GM19372 (cell line): Measurements from ENCODE around the gene TARBP2.
"Not testable (repeated sequence)": the region's sequence is repeated elsewhere in the genome, so short reads cannot be mapped to it uniquely, and the experiment has no call there.

Source experiments
- ATAC-seq: cut with Tn5 transposase; IDR thresholded peaks from one replicate; pipeline ENCODE4 v1.9.1; 2021; ENCODE audit warnings: mild to moderate bottlenecking, low read depth, moderate library complexity; ENCODE audit not compliant: unreplicated experiment

The TARBP2 gene

DNA sequence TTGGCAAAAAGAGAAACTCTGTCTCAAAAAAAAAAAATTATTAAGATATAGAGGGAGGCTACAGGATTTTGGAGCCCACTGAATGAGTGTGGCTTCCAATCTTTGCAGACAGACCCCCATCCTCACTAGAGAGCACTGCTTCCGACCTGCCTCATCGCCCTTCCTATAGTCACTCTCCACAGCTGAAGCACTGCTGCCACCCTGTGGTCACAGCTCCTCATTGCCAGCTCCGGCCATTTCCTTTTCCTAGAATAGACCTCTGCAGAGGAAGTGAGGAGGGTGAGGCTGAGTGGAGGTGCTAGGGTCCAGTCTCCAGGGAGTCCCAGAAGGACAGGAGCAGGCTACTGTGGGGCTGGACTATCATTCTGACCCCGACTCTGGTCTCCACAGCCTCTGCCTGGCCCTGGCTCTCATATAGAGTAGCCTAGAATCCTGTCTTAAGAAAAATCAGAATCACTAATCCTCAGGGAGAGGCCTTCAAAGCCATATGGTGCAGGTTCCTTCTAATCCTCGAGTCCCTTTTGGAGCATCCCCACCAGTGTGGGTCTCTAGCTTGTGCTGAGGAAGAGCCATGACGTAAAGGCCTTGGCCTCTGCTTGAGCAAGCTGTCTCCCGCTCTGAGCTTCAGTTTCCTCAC is 7.6 kb downstream of the TARBP2 start:
- peak; percentile 96 for ATAC-seq

DNA sequence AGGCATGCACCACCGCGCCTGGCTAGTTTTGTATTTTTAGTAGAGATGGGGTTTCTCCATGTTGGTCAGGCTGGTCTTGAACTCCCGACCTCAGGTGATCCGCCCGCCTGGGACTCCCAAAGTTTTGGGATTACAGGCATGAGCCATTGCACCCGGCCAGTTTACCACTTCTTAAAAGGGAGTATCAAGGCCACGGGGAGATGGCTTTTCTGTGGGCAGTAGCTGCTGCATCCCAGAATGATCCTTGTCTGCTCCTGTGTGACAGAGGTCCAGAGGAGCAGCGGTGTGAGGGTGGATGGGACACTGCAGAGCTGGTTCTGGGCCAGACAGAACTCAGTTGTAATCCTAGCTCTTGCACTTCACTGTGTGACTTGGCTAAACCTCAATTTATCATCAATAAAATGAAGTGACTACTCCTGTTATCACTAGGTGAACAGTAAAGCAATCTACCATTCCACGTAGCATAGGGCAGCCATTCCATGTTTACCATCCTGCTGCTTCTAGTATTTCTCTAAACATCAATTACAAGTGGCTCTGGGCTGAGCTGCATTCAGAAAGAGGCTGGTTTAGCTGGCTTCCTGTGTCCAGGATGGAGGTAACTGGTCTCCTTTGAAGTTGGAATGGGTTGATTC is 9.2 kb downstream of the TARBP2 start:
- no peak for ATAC-seq

DNA sequence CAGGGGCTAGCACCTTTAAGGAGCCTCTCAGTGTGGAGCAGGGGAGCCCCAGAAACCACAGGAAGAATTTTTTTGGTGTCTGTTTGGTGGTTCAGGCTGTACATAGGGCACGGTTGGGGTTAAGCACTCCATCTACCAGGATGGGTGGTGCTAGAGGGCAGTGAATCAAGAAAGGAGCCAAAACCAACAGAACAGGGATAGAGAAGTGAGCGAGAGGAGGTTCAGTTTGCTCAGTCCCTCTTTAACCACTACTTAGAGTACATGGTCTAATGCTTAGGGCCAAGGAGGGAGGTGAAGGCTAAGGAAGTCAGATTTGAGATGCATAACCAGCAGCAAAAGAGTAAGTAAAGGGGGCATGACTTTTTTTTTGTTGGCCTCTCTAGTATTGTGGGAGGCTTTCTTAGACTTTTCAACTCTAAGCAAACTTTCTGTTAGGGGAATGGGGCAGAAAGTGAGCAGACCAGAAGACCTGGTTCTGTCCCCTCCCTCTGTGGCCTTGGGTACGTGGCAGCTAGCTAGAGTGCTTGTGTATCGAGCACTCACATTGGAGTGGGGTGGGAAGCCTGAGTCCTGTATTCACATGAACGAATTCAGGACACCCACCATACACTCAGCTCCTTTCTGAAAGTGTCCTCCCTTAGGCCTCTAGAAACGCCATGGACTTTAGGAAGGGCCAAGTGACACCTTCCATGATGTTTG is 12.8 kb downstream of the TARBP2 start:
- ATAC-seq, result no peak

DNA sequence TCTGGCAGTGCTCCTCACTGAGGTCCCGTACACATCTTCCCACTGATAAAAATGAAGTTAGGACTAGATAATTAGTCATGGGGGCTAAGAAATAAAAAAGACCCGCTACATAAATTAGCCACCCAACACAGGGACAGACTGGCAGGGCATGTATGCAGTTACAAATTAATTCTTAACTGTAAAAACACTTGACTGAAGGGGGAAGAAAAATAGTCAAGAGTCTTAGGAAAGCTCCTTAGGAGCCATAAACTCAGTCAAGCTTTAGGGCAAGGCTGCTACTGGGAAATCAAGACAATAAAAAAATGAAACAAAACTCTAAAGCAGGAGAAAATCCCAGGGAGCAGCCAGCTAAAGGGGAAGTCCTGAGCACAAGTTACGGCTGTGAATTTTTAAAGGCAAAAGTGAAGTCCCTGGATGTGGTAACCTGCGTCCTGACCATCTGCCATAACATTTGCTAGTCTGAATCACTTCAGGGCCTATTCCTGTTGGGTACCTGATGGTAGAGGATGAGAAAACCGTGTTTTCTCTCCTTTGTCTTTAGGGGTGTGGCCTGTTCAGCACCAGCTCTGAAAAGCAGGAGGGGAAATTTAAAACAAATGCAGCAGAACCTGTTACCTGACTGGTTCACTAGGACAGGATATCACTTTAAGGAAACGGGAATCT is 13.7 kb downstream of the TARBP2 start:
- no peak for ATAC-seq

DNA sequence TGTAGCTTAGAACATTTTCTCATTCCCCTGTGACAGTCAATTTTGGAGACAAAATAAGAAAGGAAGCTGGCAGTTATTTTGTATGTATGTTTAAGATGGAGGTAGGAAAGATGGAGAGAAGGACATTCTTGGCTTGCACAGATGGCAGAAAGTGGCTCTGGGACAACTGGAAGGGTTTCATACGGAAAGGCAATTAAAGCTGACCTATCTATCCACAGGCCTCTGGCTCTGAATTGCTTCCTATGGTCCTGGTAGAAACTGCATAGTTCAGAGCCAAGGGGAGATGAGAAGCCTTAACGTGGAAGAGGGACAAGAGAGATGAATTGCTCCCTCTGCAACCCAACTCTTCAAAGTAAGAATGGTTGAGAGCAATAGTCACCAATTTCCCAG is 14.2 kb downstream of the TARBP2 start:
- no peak for ATAC-seq

DNA sequence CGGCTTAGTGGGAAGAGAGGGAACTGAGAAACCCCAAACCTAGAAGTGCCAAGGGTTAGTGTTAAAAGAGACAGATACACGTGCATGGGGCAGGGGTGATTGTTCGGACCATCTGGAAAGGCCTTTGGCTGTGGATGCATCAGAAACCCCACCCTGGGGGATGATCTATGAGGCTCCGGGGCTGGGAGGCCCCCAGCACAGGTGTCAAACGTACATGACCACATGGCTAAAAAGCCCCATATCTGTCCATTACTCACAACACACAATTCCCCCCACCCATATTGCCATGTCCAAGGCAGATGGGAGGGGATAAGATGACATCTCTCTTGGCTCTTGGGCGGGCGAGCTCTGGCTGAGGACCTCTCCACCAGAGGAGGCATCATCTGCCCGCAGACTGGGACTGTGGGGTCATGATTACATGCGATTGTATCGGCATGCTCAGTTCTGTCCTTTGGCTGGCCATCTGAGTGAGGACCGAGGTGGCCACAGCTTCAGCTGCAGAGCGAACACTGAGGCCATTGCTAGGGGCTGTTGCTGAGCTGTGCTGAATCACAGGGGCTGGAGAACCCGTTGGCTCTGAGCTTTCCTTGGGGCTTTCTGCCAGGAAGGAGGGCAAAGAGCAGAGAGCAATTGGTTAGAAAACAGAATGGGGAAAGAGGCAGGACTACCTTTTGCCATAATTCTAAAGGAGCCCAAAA is 15.8 kb downstream of the TARBP2 start:
- no peak for ATAC-seq

DNA sequence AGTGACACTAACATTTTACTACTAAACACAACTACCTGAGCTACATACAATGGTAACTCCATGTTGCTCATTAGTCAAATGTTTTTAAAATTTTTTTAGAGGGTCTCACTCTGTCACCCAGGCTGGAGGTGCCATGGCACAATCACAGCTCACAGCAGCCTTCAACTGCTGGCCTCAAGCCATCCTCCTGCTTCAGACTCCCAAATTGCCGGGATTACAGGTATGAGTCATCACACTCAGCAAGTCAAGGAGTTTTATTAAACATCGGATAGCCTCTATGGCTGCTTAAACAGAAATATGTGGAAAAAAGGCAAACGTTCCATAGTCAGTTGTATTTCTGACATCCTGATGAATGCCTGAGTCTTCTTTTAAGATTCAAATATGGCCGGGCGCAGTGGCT is 17.3 kb downstream of the TARBP2 start:
- ATAC-seq, result no peak

DNA sequence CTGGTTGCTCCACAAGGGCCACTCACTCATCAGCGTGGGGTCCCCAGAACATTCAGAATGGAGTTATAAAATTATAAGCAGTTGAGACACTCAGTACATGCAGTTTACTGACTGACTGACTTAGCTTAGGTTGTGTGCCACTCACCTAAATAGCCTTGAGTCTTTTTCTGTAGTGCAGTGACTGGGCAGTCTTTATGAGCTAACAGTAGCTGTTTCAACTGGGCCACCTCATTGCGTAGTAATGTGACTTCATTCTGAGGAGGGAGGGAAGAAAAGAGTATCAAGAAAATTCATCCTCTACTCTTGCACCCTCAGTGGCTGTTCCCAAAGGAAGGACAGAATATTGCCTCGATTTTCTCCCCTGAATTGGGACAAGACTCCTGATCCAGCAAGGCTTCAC is 22.0 kb downstream of the TARBP2 start:
- no peak for ATAC-seq

DNA sequence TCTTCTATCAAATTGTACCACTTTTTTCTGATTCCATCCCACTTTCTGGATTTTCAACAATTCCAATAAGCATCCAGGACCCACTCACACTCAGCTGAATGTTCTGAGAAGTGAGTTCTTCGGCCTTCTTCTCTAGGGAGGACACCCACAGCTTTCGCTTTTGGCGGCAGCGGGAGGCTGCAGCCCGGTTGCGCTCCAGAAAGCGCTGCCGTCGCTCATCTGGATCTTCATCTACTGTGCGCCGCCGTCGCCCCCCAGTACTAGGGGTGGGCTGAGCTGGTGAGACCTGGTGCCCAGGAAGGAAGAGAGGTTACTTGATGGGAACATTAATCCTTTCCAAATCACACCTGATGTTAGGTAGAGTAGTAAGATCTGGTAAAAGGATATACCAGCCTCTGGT is 23.4 kb downstream of the TARBP2 start:
- ATAC-seq, result no peak

DNA sequence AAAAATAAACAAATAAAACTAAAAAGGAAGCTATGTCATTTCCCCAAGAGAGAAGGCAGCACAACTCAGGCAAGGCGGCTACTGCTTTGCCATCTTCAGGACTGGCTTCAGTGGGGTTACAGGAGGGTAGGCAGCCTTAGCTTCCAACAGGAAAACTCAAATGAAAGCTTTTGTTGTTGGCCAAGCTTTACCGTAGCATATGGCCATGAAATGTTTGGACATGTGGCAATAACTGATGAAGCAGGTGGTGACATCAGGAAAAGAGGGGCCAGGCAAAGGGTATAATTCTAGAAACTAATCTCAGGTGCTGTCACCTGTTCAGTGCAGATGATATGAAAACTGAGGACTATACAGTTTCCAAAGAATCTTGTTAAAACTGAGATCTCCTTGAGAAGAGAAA is 29.0 kb downstream of the TARBP2 start:
- ATAC-seq, result no peak

DNA sequence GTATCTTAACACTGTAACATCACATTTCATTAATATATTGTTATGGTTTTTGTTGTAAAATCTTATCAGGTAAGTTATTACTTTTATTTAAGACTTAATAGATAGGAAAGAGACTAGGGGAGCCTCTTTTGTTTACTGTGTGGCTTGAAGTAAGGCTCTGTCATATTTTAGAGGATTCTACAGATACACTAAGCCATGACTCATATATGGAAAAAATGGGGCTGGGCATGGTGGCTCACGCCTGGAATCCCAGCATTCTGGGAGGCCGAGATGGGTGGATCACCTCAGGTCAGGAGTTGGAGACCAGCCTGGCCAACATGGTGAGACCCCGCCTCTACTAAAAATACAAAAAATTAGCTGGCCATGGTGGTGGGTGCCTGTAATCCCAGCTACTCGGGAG is 29.8 kb downstream of the TARBP2 start:
- no peak for ATAC-seq

DNA sequence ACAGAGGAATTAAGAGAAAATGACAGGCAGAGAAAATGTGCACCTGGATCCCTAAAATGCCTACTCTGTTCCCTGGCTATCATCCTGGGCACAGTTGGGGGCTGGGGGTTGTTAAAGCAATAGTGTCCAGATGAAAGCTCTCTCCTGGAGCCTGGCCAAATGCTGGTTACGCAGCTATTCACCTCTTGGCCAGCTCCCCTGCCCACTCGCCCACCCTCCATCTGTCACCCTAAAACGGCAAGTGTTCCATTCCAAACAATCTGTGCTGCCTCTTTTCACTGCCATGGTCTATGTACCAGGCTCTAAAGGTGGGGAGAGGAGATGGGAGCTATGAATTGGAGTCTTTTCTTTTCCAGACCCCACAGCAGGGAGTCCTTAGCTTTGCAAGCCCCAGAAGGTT is 30.9 kb downstream of the TARBP2 start:
- ATAC-seq, result no peak

DNA sequence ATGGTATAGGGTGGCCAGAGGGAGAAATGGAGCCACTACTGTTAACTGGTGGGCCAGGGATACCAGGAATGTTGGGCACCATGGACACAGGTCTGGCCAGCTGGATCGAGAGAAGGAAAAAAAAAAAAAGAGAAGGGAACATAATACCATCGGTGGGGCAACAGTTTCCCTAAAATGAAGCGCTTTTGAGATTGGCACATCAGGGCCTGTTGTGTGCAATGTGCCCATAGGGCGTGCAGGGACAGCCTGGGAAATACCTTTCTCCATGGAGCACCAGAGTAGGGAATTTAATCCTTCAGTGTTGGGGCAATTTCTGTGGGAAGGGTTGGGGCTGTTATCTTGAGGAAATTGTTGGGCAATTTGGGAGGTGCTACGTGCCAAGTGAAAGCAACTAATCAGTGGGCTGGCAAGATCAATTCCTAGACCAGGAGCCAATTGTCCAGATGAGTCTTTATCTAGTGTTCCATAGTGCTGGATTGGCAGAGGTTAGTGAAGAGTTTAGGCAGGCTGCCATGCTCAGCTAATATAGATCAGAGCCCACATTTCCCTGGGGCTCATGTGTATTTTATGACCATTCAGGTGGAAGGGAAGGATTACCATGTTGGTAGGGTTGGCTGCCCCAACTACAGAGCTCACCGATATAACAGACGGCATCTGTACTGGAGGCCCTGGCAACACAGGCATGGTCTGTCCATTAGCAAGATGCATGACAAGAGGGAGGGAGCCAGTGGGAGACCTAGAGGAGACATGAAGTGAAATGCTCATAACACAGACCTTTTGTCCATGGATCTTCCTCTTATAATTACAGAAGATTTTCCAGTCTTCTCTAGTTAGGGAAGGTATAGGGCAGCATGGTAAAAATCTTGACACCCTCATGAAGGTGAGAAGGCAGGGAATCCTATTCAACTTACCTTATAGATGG is 31.7 kb downstream of the TARBP2 start:
- ATAC-seq, result no peak

DNA sequence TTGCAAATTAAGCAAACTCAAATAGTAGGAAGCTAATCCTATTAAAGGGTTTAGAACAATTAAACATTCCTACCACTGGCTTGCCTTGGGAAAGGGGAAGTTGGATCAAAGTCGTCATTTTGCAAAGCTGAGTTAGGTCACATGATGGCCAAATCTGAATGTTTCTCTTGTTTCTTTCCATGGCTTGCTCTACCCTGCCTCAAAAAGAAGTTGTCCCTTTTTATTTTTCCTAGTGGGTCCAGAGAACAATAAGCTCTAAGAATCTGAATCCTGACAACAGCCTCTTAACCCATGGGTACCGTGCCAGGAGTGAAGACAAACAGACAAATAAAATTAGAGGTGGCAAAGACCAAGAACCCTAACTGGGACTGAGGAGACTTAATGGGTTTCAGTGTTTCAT is 32.4 kb downstream of the TARBP2 start:
- no peak for ATAC-seq

DNA sequence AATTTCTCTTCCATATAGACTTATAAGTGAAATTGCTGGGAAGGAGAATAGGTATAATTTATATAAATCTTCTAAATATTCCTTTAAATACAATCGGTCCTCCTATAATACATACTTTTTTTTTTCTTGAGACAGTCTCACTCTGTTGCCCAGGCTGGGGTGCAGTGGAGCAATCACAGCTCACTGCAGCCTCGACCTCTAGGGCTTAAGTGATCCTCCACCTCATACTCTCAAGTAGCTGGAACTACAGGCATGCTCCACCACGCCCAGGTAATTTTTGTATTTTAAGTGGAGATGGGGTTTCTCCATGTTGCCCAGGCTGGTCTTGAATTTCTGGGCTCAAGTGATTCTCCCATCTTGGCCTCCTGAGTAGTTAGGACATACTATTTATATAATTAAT is 35.9 kb downstream of the TARBP2 start:
- ATAC-seq, result no peak

DNA sequence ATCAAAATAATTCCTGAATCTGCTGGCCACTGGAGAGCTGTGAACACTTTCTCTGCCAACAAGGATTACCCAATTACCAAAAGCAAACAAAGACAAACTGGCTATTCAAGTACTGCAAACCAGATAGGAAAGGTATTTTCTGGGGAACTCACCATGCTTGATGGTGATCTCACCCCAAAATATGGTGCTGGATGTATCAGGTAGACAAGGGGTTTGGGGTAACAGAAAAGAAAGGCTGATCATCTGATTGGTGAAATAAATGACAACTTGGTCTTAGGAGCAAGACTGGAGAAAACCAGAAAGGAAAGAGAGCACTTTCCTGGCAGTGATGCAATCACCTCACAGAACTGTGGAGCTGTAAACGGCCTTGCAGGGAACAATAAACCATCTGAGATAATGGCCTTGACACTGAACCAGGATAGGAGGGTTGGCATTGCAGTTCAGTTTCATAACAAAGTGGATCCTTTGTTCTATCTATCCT is 37.2 kb downstream of the TARBP2 start:
- no peak for ATAC-seq

DNA sequence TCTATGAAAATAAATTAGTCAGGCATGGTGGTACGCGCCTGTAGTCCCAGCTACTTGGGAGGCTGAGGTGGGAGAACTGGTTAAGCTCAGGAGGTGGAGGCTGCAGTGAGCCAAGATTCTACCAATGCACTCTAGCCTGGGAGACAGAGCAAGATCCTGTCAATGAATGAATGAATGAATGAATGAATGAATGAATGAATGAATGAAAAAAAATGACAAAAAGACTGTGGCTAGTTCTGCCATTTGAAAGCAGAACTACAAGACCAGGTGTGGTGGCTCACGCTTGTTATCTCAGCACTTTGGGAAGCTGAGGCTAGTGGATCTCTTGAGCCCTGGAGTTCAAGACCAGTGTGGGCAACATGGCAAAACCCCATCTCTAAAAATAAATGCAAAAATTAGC is 38.4 kb downstream of the TARBP2 start:
- ATAC-seq, result no peak

DNA sequence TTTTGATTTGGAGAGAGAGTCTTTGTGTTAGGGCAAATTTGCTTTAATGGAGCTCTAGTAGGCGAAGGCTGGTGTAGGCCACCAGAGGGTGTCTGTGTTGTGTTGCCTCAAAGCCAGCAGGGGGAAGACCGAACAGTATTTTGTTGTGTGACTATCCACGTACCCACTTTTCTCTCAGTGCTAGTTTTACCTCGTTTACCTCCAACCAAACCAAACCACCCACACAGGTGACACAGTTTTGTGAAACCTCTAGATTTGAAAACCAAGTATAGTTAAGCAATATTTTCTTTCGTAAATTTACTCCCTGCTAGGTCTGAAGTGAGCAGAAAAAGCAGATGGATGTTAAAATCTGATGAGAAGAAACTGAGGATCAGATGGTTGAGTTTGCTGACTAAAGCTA is 42.5 kb downstream of the TARBP2 start:
- peak; percentile 51 for ATAC-seq

DNA sequence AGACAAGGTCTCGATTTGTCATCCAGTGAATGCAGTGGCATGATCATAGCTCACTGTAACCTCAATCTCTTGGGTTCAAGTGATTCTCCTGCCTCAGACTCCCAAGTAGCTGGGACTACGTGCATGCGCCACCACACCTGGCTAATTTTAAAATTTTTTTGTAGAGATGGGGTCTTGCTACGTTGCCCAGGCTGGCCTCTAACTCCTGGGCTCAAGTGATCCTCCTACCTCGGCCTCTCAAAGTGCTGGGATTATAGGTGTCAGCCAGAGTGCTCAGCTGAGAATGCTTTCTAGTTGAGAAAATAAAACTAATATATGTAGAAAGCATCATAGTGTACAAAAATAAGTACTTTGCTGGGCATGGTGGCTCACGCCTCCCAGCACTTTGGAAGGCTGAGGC is 47.3 kb downstream of the TARBP2 start:
- not testable (repeated sequence) for ATAC-seq

DNA sequence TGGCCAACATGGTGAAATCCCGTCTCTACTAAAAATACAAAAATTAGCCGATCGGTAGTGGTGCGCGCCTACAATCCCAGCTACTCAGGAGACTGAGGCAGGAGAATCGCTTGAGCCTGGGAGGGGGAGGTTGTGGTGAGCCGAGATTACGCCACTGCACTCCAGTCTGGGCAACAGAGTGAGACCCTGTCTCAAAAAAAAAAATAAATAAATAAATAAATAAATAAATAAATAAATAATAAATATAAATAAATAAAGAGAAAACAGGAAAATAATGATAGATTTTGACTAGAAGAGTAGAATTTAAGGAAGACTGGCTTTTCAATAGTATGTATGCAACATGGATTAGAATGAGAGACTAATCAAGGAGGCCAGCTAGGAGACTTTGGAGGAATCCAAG is 49.0 kb downstream of the TARBP2 start:
- not testable (repeated sequence) for ATAC-seq
